WERI-Rb-1 (cell line): ENCODE measurements around the gene ILDR1.

Experiments used
- DNase-seq: peaks from one replicate; pipeline ENCODE4 v3.0.0-alpha.2; 2020
- H3K27ac ChIP-seq: fragments of 250-450 bp; sonication (Bioruptor Pico); 2 replicates; pipeline ENCODE4 v1.5.1; 2020; ENCODE audit warnings: mild to moderate bottlenecking, moderate library complexity
- H3K27me3 ChIP-seq: fragments of 250-450 bp; sonication (Bioruptor Pico); 2 replicates; pipeline ENCODE4 v1.5.1; 2021; ENCODE audit warnings: mild to moderate bottlenecking, low read depth, moderate library complexity; ENCODE audit not compliant: insufficient read depth, severe bottlenecking
- H3K36me3 ChIP-seq: fragments of 250-450 bp; sonication (Bioruptor Pico); 2 replicates; pipeline ENCODE4 v1.5.1; 2020; ENCODE audit warnings: mild to moderate bottlenecking, moderate library complexity
- H3K4me3 ChIP-seq: 2 replicates; pipeline ENCODE4 v1.5.1; 2011; ENCODE audit warnings: low read depth, mild to moderate bottlenecking, control low read depth, low read length
- H3K9me3 ChIP-seq: fragments of 250-450 bp; sonication (Bioruptor Pico); 2 replicates; pipeline ENCODE4 v1.5.1; 2021; ENCODE audit warnings: mild to moderate bottlenecking, moderate library complexity; ENCODE audit not compliant: severe bottlenecking
- CTCF ChIP-seq: IDR thresholded peaks from 2 replicates; pipeline ENCODE4 v1.5.1; 2011; ENCODE audit warnings: low read depth, mild to moderate bottlenecking, control low read depth, inconsistent platforms, low read length

The ILDR1 gene

GRCh38 chr3:121998030-121998580, 23.9 kb downstream of the ILDR1 start:
- H3K36me3 ChIP-seq, result no peaks in the 10 kb centered on the region
- no peaks in the 10 kb centered on the region for H3K27me3 ChIP-seq
- H3K4me3 ChIP-seq, result no peak overlapping the region
- no peak for DNase-seq
- H3K27ac ChIP-seq, result no peak overlapping the region
- no peaks in the 10 kb centered on the region for H3K9me3 ChIP-seq
- no peak for TF ChIP-seq CTCF

- no peak for TF ChIP-seq CTCF
- Histone ChIP-seq H3K9me3 (no peaks in the 10 kb centered on the region), H3K27me3 (no peaks in the 10 kb centered on the region), H3K27ac (no peak overlapping the region), H3K4me3 (no peak overlapping the region), H3K36me3 (no peaks in the 10 kb centered on the region)
- no peak for DNase-seq
These were observed 24.7 kb downstream of the ILDR1 start for GRCh38 chr3:121997372-121997771.

GRCh38 chr3:121996441-121996840, 25.6 kb downstream of the ILDR1 start:
- no peak overlapping the region for H3K4me3 ChIP-seq
- no peaks in the 10 kb centered on the region for H3K9me3 ChIP-seq
- H3K27me3 ChIP-seq, result no peaks in the 10 kb centered on the region
- DNase-seq, result no peak
- H3K27ac ChIP-seq, result no peak overlapping the region
- H3K36me3 ChIP-seq, result no peaks in the 10 kb centered on the region
- TF ChIP-seq CTCF, result no peak

- H3K27me3 ChIP-seq, result no peaks in the 10 kb centered on the region
- peak; percentile 73 for DNase-seq
- TF ChIP-seq CTCF, result peak; percentile 80
- no peaks in the 10 kb centered on the region for H3K9me3 ChIP-seq
- H3K4me3 ChIP-seq, result no peak overlapping the region
- H3K36me3 ChIP-seq, result no peaks in the 10 kb centered on the region
- H3K27ac ChIP-seq, result no peak overlapping the region
These were observed 26.6 kb downstream of the ILDR1 start for GRCh38 chr3:121995161-121996137.

GRCh38 chr3:121994551-121994950, 27.5 kb downstream of the ILDR1 start:
- Histone ChIP-seq H3K27ac (no peak overlapping the region), H3K4me3 (no peak overlapping the region), H3K9me3 (no peaks in the 10 kb centered on the region), H3K27me3 (no peaks in the 10 kb centered on the region), H3K36me3 (no peaks in the 10 kb centered on the region)
- no peak for TF ChIP-seq CTCF
- DNase-seq, result no peak
